ENCODE results near the gene NEUROG3. TPM values are rescaled to one million over a fixed set of nuclear protein-coding genes. Genes with fewer than 3 reads are reported as not detected.

The NEUROG3 gene
- total RNA-seq, 3 donors from 2014 or later: not detected

- intact Hi-C loops (cut with DNase I; ENCODE audit: low total_unique reads): no loop called here
- H3K9me3 ChIP-seq: no peaks in the 10 kb centered on the region
- H3K4me1 ChIP-seq: no peaks in the 10 kb centered on the region
- no peak for DNase-seq (ENCODE audit: low spot score in 2 of 2)
- no peak overlapping the region for H3K27ac ChIP-seq
- H3K36me3 ChIP-seq: no peaks in the 10 kb centered on the region
- peaks cover 0 to 8% of the 10 kb centered on the region in 2 donors for H3K27me3 ChIP-seq
- TF ChIP-seq POLR2AphosphoS5 (IDR thresholded peaks at IDR 0.05) (no peak), POLR2A (IDR thresholded peaks at IDR 0.05) (no peak)
- TF ChIP-seq, protein P1, sequence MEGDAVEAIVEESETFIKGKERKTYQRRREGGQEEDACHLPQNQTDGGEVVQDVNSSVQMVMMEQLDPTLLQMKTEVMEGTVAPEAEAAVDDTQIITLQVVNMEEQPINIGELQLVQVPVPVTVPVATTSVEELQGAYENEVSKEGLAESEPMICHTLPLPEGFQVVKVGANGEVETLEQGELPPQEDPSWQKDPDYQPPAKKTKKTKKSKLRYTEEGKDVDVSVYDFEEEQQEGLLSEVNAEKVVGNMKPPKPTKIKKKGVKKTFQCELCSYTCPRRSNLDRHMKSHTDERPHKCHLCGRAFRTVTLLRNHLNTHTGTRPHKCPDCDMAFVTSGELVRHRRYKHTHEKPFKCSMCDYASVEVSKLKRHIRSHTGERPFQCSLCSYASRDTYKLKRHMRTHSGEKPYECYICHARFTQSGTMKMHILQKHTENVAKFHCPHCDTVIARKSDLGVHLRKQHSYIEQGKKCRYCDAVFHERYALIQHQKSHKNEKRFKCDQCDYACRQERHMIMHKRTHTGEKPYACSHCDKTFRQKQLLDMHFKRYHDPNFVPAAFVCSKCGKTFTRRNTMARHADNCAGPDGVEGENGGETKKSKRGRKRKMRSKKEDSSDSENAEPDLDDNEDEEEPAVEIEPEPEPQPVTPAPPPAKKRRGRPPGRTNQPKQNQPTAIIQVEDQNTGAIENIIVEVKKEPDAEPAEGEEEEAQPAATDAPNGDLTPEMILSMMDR (IDR thresholded peaks at IDR 0.05): no peak
- no peak overlapping the region for H3K4me3 ChIP-seq
Measured at GRCh38 chr10:69584624-69585023, 11.4 kb upstream of the NEUROG3 start.

- TF ChIP-seq, protein P1 (IDR thresholded peaks at IDR 0.05): no peak
- TF ChIP-seq POLR2A (IDR thresholded peaks at IDR 0.05): no peak
- no peak for TF ChIP-seq POLR2AphosphoS5 (IDR thresholded peaks at IDR 0.05)
- no peak overlapping the region for H3K27ac ChIP-seq
- no peak for DNase-seq (ENCODE audit: low spot score in 2 of 2)
- H3K9me3 ChIP-seq: no peaks in the 10 kb centered on the region
- no peaks in the 10 kb centered on the region for H3K36me3 ChIP-seq
- no peaks in the 10 kb centered on the region for H3K4me1 ChIP-seq
- H3K4me3 ChIP-seq: no peak overlapping the region
- peaks cover 0 to 21% of the 10 kb centered on the region in 2 donors for H3K27me3 ChIP-seq
- intact Hi-C loops (cut with DNase I; ENCODE audit: low total_unique reads): no loop called here
Measured at GRCh38 chr10:69583106-69583505, 9.9 kb upstream of the NEUROG3 start.

DNA sequence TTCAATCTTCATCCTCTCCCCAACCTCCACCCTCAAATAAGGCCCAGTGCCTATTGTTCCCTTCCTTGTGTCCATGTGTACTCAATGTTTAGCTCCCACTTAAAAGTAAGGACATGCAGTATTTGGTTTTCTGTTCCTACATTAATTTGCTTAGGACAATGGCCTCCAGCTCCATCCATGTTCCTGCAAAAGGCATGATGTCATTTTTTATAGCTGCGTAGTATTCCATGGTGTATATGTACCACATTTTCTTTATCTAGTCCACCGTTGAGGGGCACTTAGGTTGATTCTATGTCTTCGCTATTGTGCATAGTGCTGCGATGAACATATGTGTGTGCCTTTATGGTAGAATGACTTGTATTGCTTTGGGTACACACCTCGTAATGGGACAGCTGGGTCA is 7.2 kb upstream of the NEUROG3 start:
- H3K27ac ChIP-seq: no peak overlapping the region
- no peaks in the 10 kb centered on the region for H3K9me3 ChIP-seq
- no peaks in the 10 kb centered on the region for H3K4me1 ChIP-seq
- no peak for DNase-seq (ENCODE audit: low spot score in 2 of 2)
- no peaks in the 10 kb centered on the region for H3K36me3 ChIP-seq
- no peak overlapping the region for H3K4me3 ChIP-seq
- intact Hi-C loops (cut with DNase I; ENCODE audit: low total_unique reads): no loop called here
- H3K27me3 ChIP-seq: peaks cover 0 to 48% of the 10 kb centered on the region in 2 donors
- TF ChIP-seq POLR2AphosphoS5 (IDR thresholded peaks at IDR 0.05) (no peak), POLR2A (IDR thresholded peaks at IDR 0.05) (no peak)
- TF ChIP-seq, protein P1 (IDR thresholded peaks at IDR 0.05): no peak

- no peak overlapping the region for H3K27ac ChIP-seq
- H3K4me1 ChIP-seq: no peaks in the 10 kb centered on the region
- peaks cover 0 to 57% of the 10 kb centered on the region in 2 donors for H3K27me3 ChIP-seq
- TF ChIP-seq POLR2AphosphoS5 (IDR thresholded peaks at IDR 0.05): no peak
- TF ChIP-seq, protein P1 (IDR thresholded peaks at IDR 0.05): no peak
- intact Hi-C loops (cut with DNase I; ENCODE audit: low total_unique reads): no loop called here
- H3K9me3 ChIP-seq: no peaks in the 10 kb centered on the region
- DNase-seq (ENCODE audit: low spot score in 2 of 2): no peak
- H3K4me3 ChIP-seq: no peak overlapping the region
- no peaks in the 10 kb centered on the region for H3K36me3 ChIP-seq
Measured at GRCh38 chr10:69579464-69580060, 6.3 kb upstream of the NEUROG3 start.

DNA sequence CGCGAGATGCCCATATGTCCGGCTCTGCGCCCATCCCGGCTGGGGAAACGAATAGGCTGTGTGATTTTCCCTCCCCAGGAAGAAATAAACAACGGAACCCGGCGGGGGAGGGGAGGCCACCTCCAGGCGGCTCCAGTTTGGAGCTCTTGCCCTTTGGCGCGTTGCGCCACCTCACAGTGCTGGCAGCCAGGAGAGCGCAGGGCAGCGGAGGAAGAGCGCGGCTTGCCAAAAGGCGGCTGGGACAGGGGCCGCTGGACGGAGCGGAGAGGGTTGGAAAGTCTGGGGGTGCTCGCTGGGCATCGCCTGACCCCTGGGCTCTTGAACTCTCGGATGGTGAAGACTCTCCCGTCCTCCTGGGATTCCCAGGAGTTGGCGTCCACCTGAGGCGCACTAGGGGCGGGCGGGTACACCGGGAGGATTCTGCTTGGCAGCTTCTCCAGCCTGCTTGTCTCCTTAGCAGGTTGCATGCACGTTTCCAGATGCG is 5.3 kb upstream of the NEUROG3 start:
- no peaks in the 10 kb centered on the region for H3K9me3 ChIP-seq
- H3K27ac ChIP-seq: no peak overlapping the region
- DNase-seq (ENCODE audit: low spot score in 2 of 2): no peak
- intact Hi-C loops (cut with DNase I; ENCODE audit: low total_unique reads): no loop called here
- H3K4me3 ChIP-seq: no peak overlapping the region
- TF ChIP-seq, protein P1 (IDR thresholded peaks at IDR 0.05): no peak
- TF ChIP-seq POLR2AphosphoS5 (IDR thresholded peaks at IDR 0.05): no peak
- no peak for TF ChIP-seq POLR2A (IDR thresholded peaks at IDR 0.05)
- no peaks in the 10 kb centered on the region for H3K36me3 ChIP-seq
- H3K27me3 ChIP-seq: peaks cover 0 to 67% of the 10 kb centered on the region in 2 donors
- H3K4me1 ChIP-seq: no peaks in the 10 kb centered on the region
